CD14-positive monocyte (primary cell): Measurements from ENCODE around the gene NODAL. TPM values are rescaled to one million over a fixed set of nuclear protein-coding genes. Genes with fewer than 3 reads are reported as not detected.

Experiments used
- DNase-seq, 3 donors: peaks; one replicate each; pipeline ENCODE4 v3.0.0-alpha.2; 2011 to 2022
- H2AFZ ChIP-seq: 2 replicates; pipeline ENCODE4 v1.6.0; 2012; ENCODE audit warnings: mild to moderate bottlenecking, low read depth, low read length, inconsistent platforms; ENCODE audit not compliant: insufficient read depth, poor library complexity, severe bottlenecking
- H3K27ac ChIP-seq, 2 donors: 1 replicate in 1 of 2; 2 replicates in 1 of 2; pipeline ENCODE4 v1.5.1; 2012 to 2013; ENCODE audit warnings: low read length in 2 of 2, control low read depth in 1 of 2, inconsistent platforms in 1 of 2, low read depth in 1 of 2, mild to moderate bottlenecking in 1 of 2
- H3K27me3 ChIP-seq, 2 donors: one replicate each; pipeline versions ENCODE4 v1.6.0 to v1.6.1; 2011 to 2013; ENCODE audit warnings: low read length in 2 of 2; ENCODE audit not compliant: control insufficient read depth in 2 of 2, insufficient read depth in 2 of 2
- H3K36me3 ChIP-seq, 2 donors: replicated peaks in 1 of 2; 1 replicate in 1 of 2; 2 replicates in 1 of 2; pipeline versions ENCODE4 v1.5.1 to v1.6.1; 2012 to 2013; ENCODE audit warnings: low read length in 2 of 2, control low read depth in 1 of 2, inconsistent platforms in 1 of 2, mild to moderate bottlenecking in 1 of 2; ENCODE audit not compliant: insufficient read depth in 2 of 2, control insufficient read depth in 1 of 2
- H3K4me1 ChIP-seq, 2 donors: 1 replicate in 1 of 2; 2 replicates in 1 of 2; pipeline versions ENCODE4 v1.5.1 to v1.6.1; 2012 to 2013; ENCODE audit warnings: low read length in 2 of 2, control low read depth in 1 of 2, inconsistent platforms in 1 of 2, mild to moderate bottlenecking in 1 of 2, moderate library complexity in 1 of 2; ENCODE audit not compliant: insufficient read depth in 2 of 2, control insufficient read depth in 1 of 2
- H3K4me2 ChIP-seq: replicated peaks from 2 replicates; pipeline ENCODE3; 2012; ENCODE audit warnings: low read length, moderate library complexity, mild to moderate bottlenecking; ENCODE audit not compliant: poor library complexity, severe bottlenecking; ENCODE audit errors: extremely low read depth
- H3K4me3 ChIP-seq, 3 experiments: fragments of 200-600 bp in 1 of 3; sonication (generic) in 1 of 3; replicated peaks in 1 of 3; 1 replicate in 2 of 3; 2 replicates in 1 of 3; pipeline ENCODE4 v1.5.1; 2011 to 2013; ENCODE audit warnings: low read length in 3 of 3, mild to moderate bottlenecking in 3 of 3, control low read depth in 2 of 3, low read depth in 2 of 3, inconsistent platforms in 1 of 3, moderate library complexity in 1 of 3
- H3K79me2 ChIP-seq: 2 replicates; pipeline ENCODE4 v1.6.0; 2012; ENCODE audit warnings: mild to moderate bottlenecking, control low read depth, inconsistent platforms, low read length, moderate library complexity; ENCODE audit not compliant: insufficient read depth
- H3K9ac ChIP-seq: 2 replicates; pipeline ENCODE4 v1.6.0; 2017; ENCODE audit warnings: low read length, mild to moderate bottlenecking; ENCODE audit not compliant: insufficient read depth, poor library complexity, severe bottlenecking
- H3K9me3 ChIP-seq, 2 donors: replicated peaks in 1 of 2; 1 replicate in 1 of 2; 2 replicates in 1 of 2; pipeline versions ENCODE4 v1.5.1 to v1.6.1; 2012 to 2013; ENCODE audit warnings: low read length in 2 of 2, control low read depth in 1 of 2; ENCODE audit not compliant: control insufficient read depth in 1 of 2, insufficient read depth in 1 of 2
- H4K20me1 ChIP-seq: 2 replicates; pipeline ENCODE4 v1.6.0; 2012; ENCODE audit warnings: mild to moderate bottlenecking, low read length, control low read depth, moderate library complexity; ENCODE audit not compliant: insufficient read depth
- H3K27ac Mint-ChIP-seq, 7 donors: one replicate each; pipeline ENCODE4 v1.8.0; 2020; ENCODE audit warnings: mild to moderate bottlenecking in 7 of 7, mixed read lengths in 7 of 7, moderate library complexity in 6 of 7, inconsistent platforms in 2 of 7
- H3K27me3 Mint-ChIP-seq, 3 donors: one replicate each; pipeline ENCODE4 v1.8.0; 2021 to 2022; ENCODE audit warnings: low read depth in 3 of 3, mild to moderate bottlenecking in 3 of 3, mixed read lengths in 3 of 3, moderate library complexity in 3 of 3, inconsistent platforms in 1 of 3
- H3K36me3 Mint-ChIP-seq, 2 donors: one replicate each; pipeline ENCODE4 v1.8.0; 2020; ENCODE audit warnings: mixed read lengths in 2 of 2, inconsistent platforms in 1 of 2, mild to moderate bottlenecking in 1 of 2
- H3K4me1 Mint-ChIP-seq: one replicate; pipeline ENCODE4 v1.8.0; 2020; ENCODE audit warnings: mild to moderate bottlenecking, mixed read lengths
- H3K4me3 Mint-ChIP-seq, 2 donors: one replicate each; pipeline ENCODE4 v1.8.0; 2020; ENCODE audit warnings: mild to moderate bottlenecking in 2 of 2, mixed read lengths in 2 of 2, moderate library complexity in 1 of 2
- H3K9me3 Mint-ChIP-seq, 7 donors: one replicate each; pipeline ENCODE4 v1.8.0; 2020 to 2022; ENCODE audit warnings: mixed read lengths in 7 of 7, mild to moderate bottlenecking in 6 of 7, moderate library complexity in 6 of 7, inconsistent platforms in 2 of 7
- CTCF ChIP-seq: fragments of 200-600 bp; IDR thresholded peaks from one replicate; pipeline ENCODE4 v1.8.0; 2022; ENCODE audit warnings: antibody characterized with exemption, mild to moderate bottlenecking
- WGBS: methylation state at CpG from one replicate; pipeline ENCODE4 v1.1.5; 2013; ENCODE audit warnings: missing lambda C conversion rate; ENCODE audit not compliant: insufficient coverage; 5-methylcytosine and 5-hydroxymethylcytosine counted together
- intact Hi-C, 2 donors: fragments of 100-400 bp; cut with micrococcal nuclease; formaldehyde crosslinking; loops; one replicate each; pipeline versions ENCODE4 v1.15.0 to v1.15.1; 2023
- polyA plus RNA-seq, 3 donors: library from polyadenylated mRNA; depleted of rRNA in 1 of 3; unstranded in 2 of 3; stranded (reverse) in 1 of 3; fragments of 300-500 nt in 2 of 3; fragments of >200 nt in 1 of 3; fragmentation: Illumina TruSeq in 2 of 3; gene quantifications; 1 replicate in 2 of 3; 2 replicates in 1 of 3; pipeline ENCODE4 v1.2.3, GENCODE V29; 2012 to 2021

The NODAL gene
- polyA plus RNA-seq, 3 donors: not detected

DNA sequence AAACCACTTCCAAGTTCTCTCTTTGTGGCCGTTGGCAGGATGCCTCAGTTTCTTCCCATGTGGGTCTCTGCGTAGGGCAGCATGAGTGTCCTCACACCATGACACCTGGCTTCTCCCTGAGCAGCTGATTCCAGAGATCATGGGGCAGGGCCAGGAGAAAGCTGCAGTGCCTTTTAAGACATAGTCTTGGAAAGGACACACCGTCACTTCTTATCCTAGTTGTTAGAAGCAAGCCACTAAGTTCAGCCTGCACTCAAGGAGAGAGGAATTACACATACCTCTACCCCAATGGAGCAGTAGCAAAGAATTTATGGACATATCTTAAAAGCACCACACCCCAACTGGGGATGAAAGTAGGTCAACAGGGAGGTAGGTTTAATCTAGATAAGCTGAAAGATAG is 16.4 kb downstream of the NODAL start:
- Histone ChIP-seq H3K9ac (no peak overlapping the region), H4K20me1 (peaks cover 83% of the 10 kb centered on the region), H3K27me3 (no peaks in the 10 kb centered on the region), H3K4me1 (no peaks in the 10 kb centered on the region), H3K27ac (no peak overlapping the region), H3K9me3 (no peaks in the 10 kb centered on the region), H3K79me2 (peaks cover 1% of the 10 kb centered on the region), H3K4me3 (no peak overlapping the region), H3K4me2 (no peak overlapping the region), H3K36me3 (peaks cover 89 to 100% of the 10 kb centered on the region in 2 donors), H2AFZ (no peak overlapping the region)
- Mint-ChIP-seq H3K27me3 (no peaks in the 10 kb centered on the region), H3K36me3 (peaks cover 83 to 98% of the 10 kb centered on the region in 2 donors), H3K9me3 (no peaks in the 10 kb centered on the region), H3K4me1 (no peaks in the 10 kb centered on the region), H3K27ac (no peak overlapping the region), H3K4me3 (no peak overlapping the region)
- intact Hi-C loops: no loop called here
- no peak for DNase-seq
- WGBS: 88% methylated on average over 2 of the region's 3 CpGs
- TF ChIP-seq CTCF: no peak

DNA sequence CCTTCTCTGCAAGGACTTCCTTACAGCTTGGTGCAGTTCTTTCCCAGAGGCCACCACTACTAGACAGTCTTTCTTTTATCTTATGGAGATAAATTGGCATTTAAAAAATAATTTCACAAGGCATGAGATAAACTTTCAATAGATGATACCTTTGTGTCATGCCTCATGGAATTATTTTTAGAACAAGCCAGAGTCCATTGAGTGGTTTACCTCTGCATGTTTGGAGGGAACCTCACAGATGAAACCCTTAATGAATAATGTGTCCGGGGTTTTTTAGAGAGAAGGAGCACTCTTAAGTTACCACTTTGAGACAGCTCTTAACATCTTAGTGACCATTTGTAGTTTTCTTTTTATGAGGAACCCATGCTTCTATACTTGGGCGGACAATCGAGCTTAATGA is 17.2 kb downstream of the NODAL start:
- no peaks in the 10 kb centered on the region for H3K27me3 ChIP-seq
- DNase-seq: no peak
- H4K20me1 ChIP-seq: peaks cover 91% of the 10 kb centered on the region
- Mint-ChIP-seq H3K9me3 (no peaks in the 10 kb centered on the region), H3K4me1 (no peaks in the 10 kb centered on the region), H3K4me3 (no peak overlapping the region), H3K27me3 (no peaks in the 10 kb centered on the region), H3K27ac (no peak overlapping the region), H3K36me3 (peaks cover 86 to 98% of the 10 kb centered on the region in 2 donors)
- H3K4me3 ChIP-seq: no peak overlapping the region
- H3K9ac ChIP-seq: no peak overlapping the region
- no peak overlapping the region for H3K27ac ChIP-seq
- no CpG with 5 or more reads among the region's 3 CpGs for WGBS
- H3K79me2 ChIP-seq: peaks cover 6% of the 10 kb centered on the region
- H2AFZ ChIP-seq: no peak overlapping the region
- H3K9me3 ChIP-seq: no peaks in the 10 kb centered on the region
- no peak for TF ChIP-seq CTCF
- H3K4me2 ChIP-seq: no peak overlapping the region
- H3K4me1 ChIP-seq: no peaks in the 10 kb centered on the region
- intact Hi-C loops: no loop called here
- H3K36me3 ChIP-seq: peaks cover 91 to 100% of the 10 kb centered on the region in 2 donors
